GM12878 (cell line): Measurements from ENCODE around the gene ANKRD23. TPM values are rescaled to one million over a fixed set of nuclear protein-coding genes. Genes with fewer than 3 reads are reported as not detected.

ENCODE experiments used
- ATAC-seq: fragments of 200-7000 bp; cut with Tn5 transposase; 3 replicates; pipeline ENCODE4 v1.9.1; 2020; ENCODE audit warnings: mild to moderate bottlenecking, moderate library complexity
- BruUV-seq: library from RNA; stranded (reverse); fragments of 400-500 nt; replicated peaks from 2 replicates; lab custom pipeline; 2021; lab: Mats Ljungman, UMichigan
- CTCF ChIA-PET: fragments of 300-600 bp; sonication (Branson Sonifier 250); formaldehyde crosslinking; extraction: SDS; loops from one replicate; lab custom pipeline; 2021; ENCODE audit warnings: inconsistent platforms; lab: Yijun Ruan, JAX
- POLR2A ChIA-PET: fragments of 350-600 bp; formaldehyde crosslinking; extraction: SDS; loops from one replicate; lab custom pipeline; 2021; ENCODE audit warnings: inconsistent platforms; lab: Charles Lee
- RAD21 ChIA-PET: fragments of 300-600 bp; sonication (Branson Sonifier 250); formaldehyde crosslinking; loops from one replicate; lab custom pipeline; 2023; ENCODE audit warnings: antibody characterized with exemption; ENCODE audit not compliant: unreplicated experiment; lab: Charles Lee
- SMC1A ChIA-PET: fragments of 300-600 bp; sonication (Branson Sonifier 250); formaldehyde crosslinking; loops from one replicate; lab custom pipeline; 2023; ENCODE audit not compliant: unreplicated experiment, uncharacterized antibody; lab: Charles Lee
- DNase-seq: peaks from one replicate; pipeline ENCODE4 v3.0.0-alpha.2; 2011; ENCODE audit warnings: low read depth, low spot score
- FAIRE-seq: peaks from 3 replicates; lab custom pipeline; 2011; peaks lifted over from hg19 to GRCh38; lab: Jason Lieb, UNC
- H2AFZ ChIP-seq: 2 replicates; pipeline ENCODE4 v1.6.0; 2011; ENCODE audit warnings: low read depth, low read length, control low read depth; ENCODE audit not compliant: control insufficient read depth
- H3K27ac ChIP-seq: 2 replicates; pipeline ENCODE4 v1.5.1; 2011; ENCODE audit warnings: control low read depth; ENCODE audit not compliant: control insufficient read depth, insufficient read depth
- H3K27me3 ChIP-seq, 2 experiments: replicated peaks in 1 of 2; 2 replicates each; pipeline versions ENCODE4 v1.6.0 to v1.6.1; 2011; ENCODE audit warnings: low read length in 1 of 2; ENCODE audit not compliant: control insufficient read depth in 2 of 2, insufficient read depth in 2 of 2
- H3K36me3 ChIP-seq, 2 experiments: 2 replicates each; pipeline ENCODE4 v1.5.1; 2011; ENCODE audit warnings: low read length in 1 of 2; ENCODE audit not compliant: control insufficient read depth in 2 of 2, insufficient read depth in 2 of 2
- H3K4me1 ChIP-seq: 2 replicates; pipeline ENCODE4 v1.6.1; 2011; ENCODE audit warnings: mild to moderate bottlenecking, low read length, moderate library complexity, mixed read lengths; ENCODE audit not compliant: control insufficient read depth, insufficient read depth
- H3K4me2 ChIP-seq: 2 replicates; pipeline ENCODE4 v1.6.0; 2011; ENCODE audit warnings: control low read depth; ENCODE audit not compliant: control insufficient read depth, insufficient read depth
- H3K4me3 ChIP-seq: fragments of 200-600 bp; sonication (generic); 2 replicates; pipeline ENCODE4 v1.5.1; 2016
- H3K79me2 ChIP-seq: 2 replicates; pipeline ENCODE4 v1.6.0; 2011; ENCODE audit warnings: low read length; ENCODE audit not compliant: control insufficient read depth, insufficient read depth
- H3K9ac ChIP-seq: 2 replicates; pipeline ENCODE4 v1.8.0; 2011; ENCODE audit warnings: low read length, control low read depth, mixed read lengths; ENCODE audit not compliant: control insufficient read depth, insufficient read depth
- H3K9me3 ChIP-seq: replicated peaks from 3 replicates; pipeline ENCODE4 v1.5.1; 2011; ENCODE audit warnings: mild to moderate bottlenecking, low read length; ENCODE audit not compliant: control insufficient read depth, insufficient read depth
- H4K20me1 ChIP-seq: 2 replicates; pipeline ENCODE4 v1.6.0; 2011; ENCODE audit not compliant: control insufficient read depth, insufficient read depth
- BACH1 ChIP-seq: fragments of 450-650 bp; IDR thresholded peaks from 2 replicates; pipeline ENCODE4 v1.6.1; 2017; ENCODE audit warnings: mild to moderate bottlenecking, borderline replicate concordance
- CHD2 ChIP-seq: IDR thresholded peaks from 2 replicates; pipeline ENCODE4 v1.6.1; 2011; ENCODE audit warnings: low read depth, low read length, improper control_type of control experiment, borderline replicate concordance
- ESRRA ChIP-seq: IDR thresholded peaks from 2 replicates; pipeline ENCODE4 v1.6.1; 2012; ENCODE audit warnings: mild to moderate bottlenecking, low read length, improper control_type of control experiment
- ETV6 ChIP-seq, 2 experiments: fragments of 450-650 bp in 1 of 2; IDR thresholded peaks in 1 of 2; conservative IDR thresholded peaks in 1 of 2; 2 replicates each; pipeline ENCODE4 v1.6.1; 2014; ENCODE audit warnings: antibody characterized with exemption in 1 of 2, borderline replicate concordance in 1 of 2, low read depth in 1 of 2, mild to moderate bottlenecking in 1 of 2, moderate library complexity in 1 of 2
- KAT2A ChIP-seq: conservative IDR thresholded peaks from 2 replicates; pipeline ENCODE4 v1.6.1; 2011; ENCODE audit warnings: low read depth, low read length; ENCODE audit not compliant: control insufficient read depth
- POLR2A ChIP-seq: IDR thresholded peaks from 2 replicates; pipeline ENCODE4 v1.6.1; 2011; ENCODE audit warnings: low read depth, mild to moderate bottlenecking, low read length
- WRNIP1 ChIP-seq: IDR thresholded peaks from 2 replicates; pipeline ENCODE4 v1.6.1; 2011; ENCODE audit warnings: low read depth, low read length, improper control_type of control experiment, borderline replicate concordance
- WGBS: methylation state at CpG from one replicate; pipeline ENCODE4 v1.1.6; 2016; ENCODE audit warnings: low lambda C conversion rate; ENCODE audit not compliant: insufficient replicate concordance, insufficient coverage; ENCODE audit errors: missing lambda C conversion rate; 5-methylcytosine and 5-hydroxymethylcytosine counted together
- in situ Hi-C: fragments of 300-500 bp; cut with MboI; formaldehyde crosslinking; loops from 9 replicates; pipeline ENCODE4 v1.14.3; 2018; ENCODE audit warnings: mixed read lengths
- intact Hi-C: fragments of 100-400 bp; cut with micrococcal nuclease; formaldehyde crosslinking; loops from one replicate; pipeline ENCODE4 v1.14.2; 2022; ENCODE audit not compliant: unreplicated experiment
- polyA plus RNA-seq, 11 experiments: library from polyadenylated mRNA; depleted of rRNA in 4 of 11; unstranded in 6 of 11; stranded (reverse) in 5 of 11; fragments of >200 nt; fragmentation: Nextera tagmentation in 4 of 11; fragmentation: Illumina TruSeq in 1 of 11; extraction: Ambion mirVana in 4 of 11; extraction: Trizol in 1 of 11; gene quantifications; 1 replicate in 1 of 11; 2 replicates in 10 of 11; pipeline versions ENCODE4 v1.2.1 to v1.2.3, GENCODE V29; 2011 to 2016; ENCODE audit warnings: inconsistent platforms in 2 of 11, missing spikeins in 2 of 11, low read depth in 1 of 11
- total RNA-seq, 4 experiments: library from RNA; depleted of rRNA in 3 of 4; stranded (reverse); fragments of >200 nt in 3 of 4; fragmentation: Illumina TruSeq in 1 of 4; extraction: Trizol in 1 of 4; gene quantifications; 2 replicates each; pipeline versions ENCODE4 v1.2.1 to v1.2.3, GENCODE V29; 2013 to 2021
- TF ChIP-seq, protein P1 (sequence below): IDR thresholded peaks from 2 replicates; pipeline ENCODE4 v1.6.1; 2012; ENCODE audit warnings: low read depth, low read length, improper control_type of control experiment

Gene ANKRD23
- total and polyA plus RNA-seq, 10 of the 15 experiments (the other 5 are each of a cell fraction or from before 2014, with no cell fraction given), result 0.34 to 5.3 (median 2.7) TPM

DNA sequence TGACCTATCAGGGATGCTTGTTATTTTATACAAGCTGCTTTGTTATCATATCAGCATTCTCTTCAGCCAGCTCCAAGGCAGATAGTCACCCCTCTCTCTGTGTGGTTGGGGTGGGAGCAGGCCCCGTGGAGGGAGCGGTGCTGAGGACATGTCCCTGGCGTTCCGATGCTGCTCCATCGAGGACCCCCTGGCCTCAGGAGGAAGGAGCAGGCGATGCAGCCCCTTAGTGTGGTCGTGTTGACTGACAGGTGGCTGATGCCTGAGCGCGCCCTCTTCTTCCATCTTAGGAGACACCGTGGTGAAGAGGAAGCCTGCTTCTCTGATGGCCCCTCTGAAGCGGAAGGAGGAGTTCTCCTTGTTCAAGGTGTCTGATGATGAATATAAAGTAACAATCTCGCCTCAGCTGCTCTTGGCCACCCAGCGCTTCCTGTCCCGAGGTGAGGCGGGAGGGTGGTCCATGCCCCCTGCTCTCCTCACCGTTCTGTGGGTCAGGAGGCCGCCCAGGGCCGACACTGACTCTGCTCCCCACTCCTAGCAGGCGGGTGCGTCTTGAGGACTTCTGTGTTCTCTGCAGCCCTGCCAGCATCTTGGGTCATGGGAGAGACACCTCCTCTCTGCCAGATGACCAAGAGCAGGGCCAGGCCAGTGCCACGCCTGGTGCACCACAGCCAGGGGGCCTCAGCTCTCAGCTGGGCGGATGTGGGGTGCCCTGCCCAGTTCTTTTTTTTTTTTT, 17.1 kb downstream of the ANKRD23 start:
- 92% methylated on average over 22 of the region's 22 CpGs for WGBS
- SMC1A ChIA-PET, result no interaction called here
- no peaks in the 10 kb centered on the region for H3K27me3 ChIP-seq
- peaks cover 7 to 17% of the 10 kb centered on the region in 2 experiments; a peak in 3 of 4 replicates for H3K36me3 ChIP-seq
- no peak overlapping the region for H3K9ac ChIP-seq
- POLR2A ChIA-PET, result no interaction called here
- H3K4me2 ChIP-seq, result no peak overlapping the region
- H3K4me1 ChIP-seq, result no peaks in the 10 kb centered on the region
- no peak for ATAC-seq
- H2AFZ ChIP-seq, result no peak overlapping the region
- H4K20me1 ChIP-seq, result no peaks in the 10 kb centered on the region
- H3K4me3 ChIP-seq, result no peak overlapping the region
- RAD21 ChIA-PET, result interaction anchor here (0.6 kb wide), 1 partner anchor 58 kb away, joined by 4 read pairs; no protein-coding TSS in a partner anchor
- no TSS peak for BruUV-seq
- H3K9me3 ChIP-seq, result no peaks in the 10 kb centered on the region
- TF ChIP-seq, protein P1, sequence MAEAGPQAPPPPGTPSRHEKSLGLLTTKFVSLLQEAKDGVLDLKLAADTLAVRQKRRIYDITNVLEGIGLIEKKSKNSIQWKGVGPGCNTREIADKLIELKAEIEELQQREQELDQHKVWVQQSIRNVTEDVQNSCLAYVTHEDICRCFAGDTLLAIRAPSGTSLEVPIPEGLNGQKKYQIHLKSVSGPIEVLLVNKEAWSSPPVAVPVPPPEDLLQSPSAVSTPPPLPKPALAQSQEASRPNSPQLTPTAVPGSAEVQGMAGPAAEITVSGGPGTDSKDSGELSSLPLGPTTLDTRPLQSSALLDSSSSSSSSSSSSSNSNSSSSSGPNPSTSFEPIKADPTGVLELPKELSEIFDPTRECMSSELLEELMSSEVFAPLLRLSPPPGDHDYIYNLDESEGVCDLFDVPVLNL, result no peak
- TF ChIP-seq WRNIP1 (no peak), ESRRA (no peak), KAT2A (no peak), POLR2A (no peak), ETV6 (conservative IDR thresholded peaks at IDR 0.05 in 1 of 2, IDR thresholded peaks at IDR 0.05 in 1 of 2; ENCODE audit: borderline replicate concordance in 1 of 2, low read depth in 1 of 2) (no peak), BACH1 (no peak), CHD2 (no peak)
- TF ChIP-seq, all 136 proteins: peak for 0
- DNase-seq, result no peak
- H3K27ac ChIP-seq, result no peak overlapping the region
- no peak for FAIRE-seq
- CTCF ChIA-PET, result no interaction called here
- intact Hi-C loops, result no loop called here
- peaks cover 2% of the 10 kb centered on the region; the same call in 1 of the 2 replicates for H3K79me2 ChIP-seq
- in situ Hi-C loops, result no loop called here
